Suprapubic skin (tissue), 4 donors: ENCODE data around the gene OVCH1. TPM values are rescaled to one million over a fixed set of nuclear protein-coding genes. Genes with fewer than 3 reads are reported as not detected.
"Not testable (repeated sequence)": the region's sequence is repeated elsewhere in the genome, so short reads cannot be mapped to it uniquely, and the experiment has no call there.

Source experiments
- DNase-seq, 2 donors: peaks; one replicate each; pipeline ENCODE4 v3.0.0-alpha.2; 2019; ENCODE audit warnings: low spot score in 2 of 2
- H3K27ac ChIP-seq: fragments of 200-600 bp; sonication (generic); one replicate; pipeline ENCODE4 v1.5.1; 2019
- H3K27me3 ChIP-seq: fragments of 200-600 bp; sonication (generic); one replicate; pipeline ENCODE4 v1.5.1; 2019
- H3K36me3 ChIP-seq: fragments of 200-600 bp; sonication (generic); one replicate; pipeline ENCODE4 v1.5.1; 2019
- H3K4me1 ChIP-seq: fragments of 200-600 bp; sonication (generic); one replicate; pipeline ENCODE4 v1.5.1; 2019
- H3K4me3 ChIP-seq: fragments of 200-600 bp; sonication (generic); one replicate; pipeline ENCODE4 v1.5.1; 2019; ENCODE audit warnings: mild to moderate bottlenecking
- H3K9me3 ChIP-seq: fragments of 200-600 bp; sonication (generic); one replicate; pipeline ENCODE4 v1.5.1; 2019
- EP300 ChIP-seq: sonication (generic); formaldehyde crosslinking; IDR thresholded peaks from one replicate; pipeline ENCODE4 v1.6.1; 2017; ENCODE audit warnings: antibody characterized with exemption
- POLR2A ChIP-seq, 2 donors: fragments of 450-650 bp; IDR thresholded peaks; one replicate each; pipeline ENCODE4 v1.6.1; 2017; ENCODE audit warnings: antibody characterized with exemption in 2 of 2, mild to moderate bottlenecking in 2 of 2, moderate library complexity in 2 of 2
- POLR2AphosphoS5 ChIP-seq, 3 donors: sonication (generic); formaldehyde crosslinking; IDR thresholded peaks; one replicate each; pipeline ENCODE4 v1.6.1; 2017; ENCODE audit warnings: antibody characterized with exemption in 3 of 3
- WGBS: methylation state at CpG from one replicate; pipeline ENCODE4 v1.1.5; 2018; 5-methylcytosine and 5-hydroxymethylcytosine counted together
- total RNA-seq, 4 donors: library from RNA; depleted of rRNA; stranded (reverse); fragments of >200 nt; gene quantifications; one replicate each; pipeline ENCODE4 v1.1.0, GENCODE V29; 2016
- TF ChIP-seq, protein P1 (sequence below), 2 donors: fragments of 200-600 bp in 1 of 2; fragments of 450-650 bp in 1 of 2; sonication (generic) in 1 of 2; IDR thresholded peaks; one replicate each; pipeline ENCODE4 v1.5.1; 2016 to 2019; ENCODE audit warnings: antibody characterized with exemption in 2 of 2, mild to moderate bottlenecking in 1 of 2, moderate library complexity in 1 of 2

OVCH1 gene
- total RNA-seq, 4 donors from 2014 or later, result 0.13 TPM; not detected in 3

DNA sequence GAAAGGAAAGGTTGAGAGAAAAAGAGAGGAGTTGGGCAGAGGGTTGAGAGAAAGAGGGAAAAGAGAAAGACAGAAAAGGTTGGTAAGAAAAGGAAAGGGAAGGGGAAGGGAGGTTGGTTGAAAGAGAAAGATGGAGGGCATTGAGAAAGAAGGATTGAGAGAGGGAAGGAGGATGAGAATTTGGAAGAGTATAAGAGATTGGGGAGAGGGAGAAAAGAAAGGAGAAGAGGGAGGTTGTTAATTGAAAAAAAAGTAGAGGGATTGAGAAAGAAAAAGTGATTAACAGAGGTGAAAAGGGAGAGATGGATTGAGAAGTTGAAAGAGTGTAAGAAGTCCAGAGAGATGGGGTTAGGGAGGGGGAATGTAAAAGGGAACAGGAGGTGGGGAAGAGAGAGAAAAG lies 95.0 kb downstream of the OVCH1 start:
- Histone ChIP-seq H3K9me3 (no peaks in the 10 kb centered on the region), H3K4me3 (no peak overlapping the region), H3K27ac (no peak overlapping the region), H3K27me3 (no peaks in the 10 kb centered on the region), H3K36me3 (no peaks in the 10 kb centered on the region), H3K4me1 (no peaks in the 10 kb centered on the region)
- TF ChIP-seq, protein P1, sequence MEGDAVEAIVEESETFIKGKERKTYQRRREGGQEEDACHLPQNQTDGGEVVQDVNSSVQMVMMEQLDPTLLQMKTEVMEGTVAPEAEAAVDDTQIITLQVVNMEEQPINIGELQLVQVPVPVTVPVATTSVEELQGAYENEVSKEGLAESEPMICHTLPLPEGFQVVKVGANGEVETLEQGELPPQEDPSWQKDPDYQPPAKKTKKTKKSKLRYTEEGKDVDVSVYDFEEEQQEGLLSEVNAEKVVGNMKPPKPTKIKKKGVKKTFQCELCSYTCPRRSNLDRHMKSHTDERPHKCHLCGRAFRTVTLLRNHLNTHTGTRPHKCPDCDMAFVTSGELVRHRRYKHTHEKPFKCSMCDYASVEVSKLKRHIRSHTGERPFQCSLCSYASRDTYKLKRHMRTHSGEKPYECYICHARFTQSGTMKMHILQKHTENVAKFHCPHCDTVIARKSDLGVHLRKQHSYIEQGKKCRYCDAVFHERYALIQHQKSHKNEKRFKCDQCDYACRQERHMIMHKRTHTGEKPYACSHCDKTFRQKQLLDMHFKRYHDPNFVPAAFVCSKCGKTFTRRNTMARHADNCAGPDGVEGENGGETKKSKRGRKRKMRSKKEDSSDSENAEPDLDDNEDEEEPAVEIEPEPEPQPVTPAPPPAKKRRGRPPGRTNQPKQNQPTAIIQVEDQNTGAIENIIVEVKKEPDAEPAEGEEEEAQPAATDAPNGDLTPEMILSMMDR (IDR thresholded peaks at IDR 0.05), result no peak
- TF ChIP-seq POLR2A (IDR thresholded peaks at IDR 0.05), result no peak
- DNase-seq, result no peak

DNA sequence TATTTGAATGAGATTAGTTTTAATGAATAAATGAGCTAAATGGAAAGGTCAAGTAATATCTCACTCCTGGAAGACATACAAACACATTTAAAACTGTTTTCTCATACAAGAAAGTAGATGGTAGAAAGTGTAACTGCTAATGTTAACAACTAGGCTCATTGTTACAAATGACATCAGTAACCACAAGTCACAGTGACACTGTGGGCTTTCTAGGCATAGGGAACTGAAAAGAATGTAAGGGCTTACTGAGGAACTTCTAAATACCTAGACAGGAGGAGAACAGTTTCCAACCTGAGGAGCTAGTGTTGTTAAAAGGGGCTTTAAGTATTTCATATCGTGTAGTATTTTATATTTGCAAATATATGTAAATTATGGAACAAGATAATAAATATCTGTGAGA lies 99.0 kb downstream of the OVCH1 start:
- Histone ChIP-seq H3K4me1 (no peaks in the 10 kb centered on the region), H3K36me3 (no peaks in the 10 kb centered on the region), H3K9me3 (no peaks in the 10 kb centered on the region), H3K4me3 (no peak overlapping the region), H3K27me3 (no peaks in the 10 kb centered on the region), H3K27ac (no peak overlapping the region)
- DNase-seq, result no peak
- TF ChIP-seq, protein P1 (IDR thresholded peaks at IDR 0.05), result no peak
- no peak for TF ChIP-seq POLR2A (IDR thresholded peaks at IDR 0.05)
- TF ChIP-seq EP300, result no peak
- TF ChIP-seq POLR2AphosphoS5 (IDR thresholded peaks at IDR 0.05), result no peak
- 92% methylated on average over 1 of the region's 1 CpG for WGBS

DNA sequence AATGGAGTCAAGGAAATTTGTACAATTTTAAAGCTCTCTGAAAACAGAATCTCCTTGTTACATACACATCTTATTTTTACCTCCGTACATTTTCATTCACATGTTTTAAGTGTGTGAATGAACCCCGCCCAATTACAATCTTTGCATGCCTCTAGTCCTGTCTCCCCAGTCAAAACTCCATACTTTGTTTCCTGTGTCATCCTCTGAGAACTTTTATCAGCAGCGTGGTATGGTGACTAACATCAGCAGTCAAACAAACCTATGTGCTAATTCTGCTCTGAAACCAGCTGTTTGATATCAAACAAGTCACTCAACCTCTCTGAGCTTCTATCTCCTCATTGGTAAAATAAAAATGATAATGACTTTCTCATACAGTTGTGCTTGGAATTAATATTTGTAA lies 100.7 kb downstream of the OVCH1 start:
- TF ChIP-seq, protein P1 (IDR thresholded peaks at IDR 0.05), result no peak
- TF ChIP-seq EP300, result no peak
- no peak for TF ChIP-seq POLR2A (IDR thresholded peaks at IDR 0.05)
- TF ChIP-seq POLR2AphosphoS5 (IDR thresholded peaks at IDR 0.05), result no peak
- Histone ChIP-seq H3K4me3 (no peak overlapping the region), H3K4me1 (no peaks in the 10 kb centered on the region), H3K27me3 (no peaks in the 10 kb centered on the region), H3K36me3 (no peaks in the 10 kb centered on the region), H3K27ac (no peak overlapping the region), H3K9me3 (no peaks in the 10 kb centered on the region)
- no peak for DNase-seq
- WGBS, result 76% methylated on average over 3 of the region's 3 CpGs

DNA sequence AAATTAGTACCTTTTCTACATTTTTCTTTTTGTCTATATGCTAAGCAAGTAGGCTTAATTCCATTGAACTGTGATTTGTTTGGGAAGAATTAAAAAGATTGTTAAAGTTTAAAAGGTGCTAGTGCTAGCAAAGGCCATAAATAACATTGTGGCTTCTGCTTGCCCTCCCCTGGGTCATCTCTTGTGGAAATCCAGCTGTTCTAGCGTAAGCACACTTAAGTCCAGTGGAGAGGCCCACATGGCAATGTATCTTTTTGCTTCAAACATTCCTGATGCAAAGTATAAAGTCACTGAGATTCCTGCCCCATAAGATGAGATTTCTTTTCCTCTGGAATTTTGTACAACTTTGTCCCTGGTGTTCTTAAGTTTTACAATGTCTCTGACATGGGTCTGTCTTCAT lies 102.1 kb downstream of the OVCH1 start:
- Histone ChIP-seq H3K4me1 (no peaks in the 10 kb centered on the region), H3K36me3 (no peaks in the 10 kb centered on the region), H3K9me3 (no peaks in the 10 kb centered on the region), H3K4me3 (no peak overlapping the region), H3K27ac (no peak overlapping the region), H3K27me3 (no peaks in the 10 kb centered on the region)
- TF ChIP-seq POLR2AphosphoS5 (IDR thresholded peaks at IDR 0.05) (no peak), EP300 (no peak), POLR2A (IDR thresholded peaks at IDR 0.05) (no peak)
- TF ChIP-seq, protein P1 (IDR thresholded peaks at IDR 0.05), result no peak
- DNase-seq, result no peak
- WGBS, result 75% methylated on average over 1 of the region's 1 CpG

DNA sequence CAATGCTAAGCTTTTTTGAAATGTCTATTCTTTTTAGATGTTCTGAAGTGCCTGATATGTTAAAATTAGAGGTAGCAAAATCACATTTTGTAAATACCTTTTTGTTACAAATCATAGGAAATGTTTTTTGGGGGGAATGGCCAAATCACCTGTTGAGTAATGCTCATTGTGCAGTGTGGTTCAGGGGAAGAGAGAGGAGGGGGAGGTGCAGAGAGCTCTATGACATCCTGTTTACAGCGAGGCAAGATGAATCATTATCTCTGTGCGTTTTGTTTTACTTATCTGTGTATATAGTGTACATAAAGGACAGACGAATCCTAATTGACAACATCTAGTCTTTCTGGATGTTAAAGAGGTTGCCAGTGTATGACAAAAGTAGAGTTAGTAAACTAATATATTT lies 107.1 kb downstream of the OVCH1 start:
- not testable (repeated sequence) for H3K27ac ChIP-seq, H3K4me1 ChIP-seq, DNase-seq, H3K27me3 ChIP-seq, H3K9me3 ChIP-seq, H3K36me3 ChIP-seq, H3K4me3 ChIP-seq
- 58% methylated on average over 3 of the region's 3 CpGs for WGBS

DNA sequence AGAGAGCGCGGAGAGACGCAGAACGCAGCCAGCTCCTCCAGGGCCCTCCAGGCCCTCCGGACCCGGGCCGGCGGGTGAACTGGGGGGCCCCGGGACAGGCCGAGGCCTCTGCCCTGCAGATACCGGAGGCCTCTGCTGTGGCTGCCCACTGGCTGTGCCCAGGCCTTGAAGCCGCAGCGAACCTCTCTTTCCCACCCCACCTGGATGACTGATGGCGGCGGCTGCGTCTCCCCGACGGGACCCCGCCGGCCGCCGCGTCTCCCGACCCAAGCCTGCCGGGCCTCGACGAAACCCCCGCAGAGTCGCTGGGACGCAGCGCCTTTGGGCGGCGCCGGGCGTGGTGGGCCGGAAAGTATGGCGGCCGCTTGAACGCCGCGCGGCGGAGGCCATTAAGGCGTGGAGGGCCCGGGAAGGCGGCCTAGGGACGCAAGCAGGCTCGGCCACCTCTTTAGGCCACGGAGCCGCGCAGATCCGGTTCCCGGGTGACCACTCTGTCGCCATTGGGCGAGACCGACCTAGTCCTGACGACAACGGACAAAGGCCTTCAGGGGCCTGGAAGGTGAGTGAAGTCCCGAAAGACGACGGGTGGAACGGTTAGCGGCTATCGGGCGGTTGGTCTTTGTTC lies 108.1 kb downstream of the OVCH1 start:
- TF ChIP-seq, protein P1 (IDR thresholded peaks at IDR 0.05), result no peak
- TF ChIP-seq POLR2A (IDR thresholded peaks at IDR 0.05) (no peak), POLR2AphosphoS5 (IDR thresholded peaks at IDR 0.05) (no peak), EP300 (no peak)
- WGBS, result 95% methylated on average over 54 of the region's 65 CpGs
- Histone ChIP-seq H3K36me3 (no peaks in the 10 kb centered on the region), H3K9me3 (no peaks in the 10 kb centered on the region), H3K4me1 (no peaks in the 10 kb centered on the region), H3K27me3 (no peaks in the 10 kb centered on the region), H3K27ac (no peak overlapping the region), H3K4me3 (no peak overlapping the region)
- no peak for DNase-seq

DNA sequence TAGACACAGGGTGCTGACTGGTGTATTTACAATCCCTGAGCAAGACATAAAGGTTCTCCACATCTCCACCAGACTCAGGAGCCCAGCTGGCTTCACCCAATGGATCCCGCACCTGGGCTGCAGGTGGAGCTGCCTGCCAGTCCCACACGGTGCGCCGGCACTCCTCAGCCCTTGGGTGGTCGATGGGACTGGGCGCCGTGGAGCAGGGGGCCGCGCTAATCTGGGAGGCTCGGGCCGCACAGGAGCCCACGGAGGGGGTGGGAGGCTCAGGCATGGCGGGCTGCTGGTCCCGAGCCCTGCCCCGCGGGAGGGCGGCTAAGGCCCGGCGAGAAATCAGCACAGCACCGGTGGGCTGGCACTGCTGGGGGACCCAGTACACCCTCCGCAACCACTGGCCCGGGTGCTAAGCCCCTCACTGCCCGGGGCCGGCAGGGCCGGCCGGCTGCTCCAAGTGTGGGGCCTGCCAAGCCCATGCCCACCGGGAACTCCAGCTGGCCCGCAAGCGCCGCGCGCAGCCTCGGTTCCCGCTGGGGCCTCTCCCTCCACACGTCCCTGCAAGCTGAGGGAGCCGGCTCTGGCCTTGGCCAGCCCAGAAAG lies 111.3 kb downstream of the OVCH1 start:
- WGBS, result 100% methylated on average over 12 of the region's 36 CpGs
- H3K36me3 ChIP-seq, H3K27ac ChIP-seq, H3K4me3 ChIP-seq, H3K4me1 ChIP-seq, H3K9me3 ChIP-seq, DNase-seq, H3K27me3 ChIP-seq: not testable (repeated sequence)

DNA sequence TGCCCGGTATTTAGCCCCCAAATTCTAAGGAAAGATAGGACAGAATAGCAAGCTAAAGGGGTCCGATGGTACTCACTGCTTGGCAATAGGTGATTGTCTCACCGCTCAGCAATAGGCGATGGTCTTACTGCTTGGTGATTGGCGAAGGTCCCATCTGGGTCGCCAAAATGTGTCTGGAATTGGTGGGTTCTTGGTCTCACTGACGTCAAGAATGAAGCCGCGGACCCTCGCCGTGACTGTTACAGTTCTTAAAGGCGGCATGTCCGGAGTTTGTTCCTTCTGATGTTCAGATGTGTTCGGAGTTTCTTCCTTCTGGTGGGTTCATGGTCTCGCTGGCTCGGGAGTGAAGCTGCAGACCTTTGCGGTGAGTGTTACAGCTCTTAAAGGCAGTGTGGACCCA lies 112.3 kb downstream of the OVCH1 start:
- H3K36me3 ChIP-seq, DNase-seq, H3K27me3 ChIP-seq, H3K4me3 ChIP-seq, H3K9me3 ChIP-seq, H3K27ac ChIP-seq, H3K4me1 ChIP-seq: not testable (repeated sequence)
- 94% methylated on average over 17 of the region's 17 CpGs for WGBS
